Endometrial microvascular endothelial cells (primary cell): ENCODE measurements around the gene DEFB131B. TPM values are rescaled to one million over a fixed set of nuclear protein-coding genes. Genes with fewer than 3 reads are reported as not detected.
"Not testable (repeated sequence)": the region's sequence is repeated elsewhere in the genome, so short reads cannot be mapped to it uniquely, and the experiment has no call there.

Experiments
- in situ Hi-C: cut with HindIII; loops from 2 replicates; pipeline ENCODE4 v1.10.0; 2017; ENCODE audit warnings: low sequenced_read_pairs, low pct_unique_long_range_greater_than_20kb; ENCODE audit errors: inconsistent ontology term
- total RNA-seq: library from RNA; depleted of rRNA; stranded (reverse); fragments of >200 nt; gene quantifications from one replicate; pipeline ENCODE4 v1.2.3, GENCODE V29; 2015; ENCODE audit errors: inconsistent ontology term

DEFB131B gene
- total RNA-seq, 1 donor from 2014 or later, result not detected

DNA sequence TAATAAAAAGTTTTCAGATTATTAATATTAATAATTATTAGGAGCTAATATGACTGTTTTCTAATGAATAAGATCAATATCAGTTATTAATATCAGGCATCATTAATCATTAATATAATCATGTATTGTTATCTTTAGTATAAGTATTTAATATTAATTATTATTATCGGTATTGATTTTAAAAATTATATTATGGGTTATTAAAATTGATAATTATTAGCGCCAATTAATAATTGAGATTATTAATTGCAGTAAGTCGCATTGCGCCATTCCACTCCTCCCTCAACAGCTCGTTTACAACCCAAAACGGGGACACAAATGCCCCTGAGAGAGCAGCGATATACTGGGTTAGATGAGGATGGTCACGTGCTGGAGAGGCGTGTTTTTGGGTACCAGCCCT lies 30.0 kb downstream of the DEFB131B start:
- in situ Hi-C loops, result no loop called here

DNA sequence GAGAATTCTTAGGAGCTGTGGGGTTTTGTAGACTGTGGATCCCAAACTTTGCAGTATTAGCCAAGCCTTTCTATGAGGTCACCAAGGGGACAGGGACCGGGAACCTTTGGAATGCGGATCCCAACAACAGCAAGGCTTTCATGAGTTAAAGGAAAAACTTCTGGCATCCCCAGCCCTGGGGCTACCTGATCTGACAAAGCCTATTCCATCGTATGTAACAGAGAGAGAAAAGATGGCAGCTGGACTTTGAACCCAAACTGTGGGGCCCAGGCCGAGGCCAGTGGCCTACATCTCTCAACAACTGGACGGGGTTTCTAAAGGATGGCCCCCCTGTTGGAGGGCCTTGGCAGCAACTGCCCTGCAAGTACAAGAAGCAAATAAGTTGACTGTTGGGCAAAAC lies 32.5 kb downstream of the DEFB131B start:
- in situ Hi-C loops, result not testable (repeated sequence)

DNA sequence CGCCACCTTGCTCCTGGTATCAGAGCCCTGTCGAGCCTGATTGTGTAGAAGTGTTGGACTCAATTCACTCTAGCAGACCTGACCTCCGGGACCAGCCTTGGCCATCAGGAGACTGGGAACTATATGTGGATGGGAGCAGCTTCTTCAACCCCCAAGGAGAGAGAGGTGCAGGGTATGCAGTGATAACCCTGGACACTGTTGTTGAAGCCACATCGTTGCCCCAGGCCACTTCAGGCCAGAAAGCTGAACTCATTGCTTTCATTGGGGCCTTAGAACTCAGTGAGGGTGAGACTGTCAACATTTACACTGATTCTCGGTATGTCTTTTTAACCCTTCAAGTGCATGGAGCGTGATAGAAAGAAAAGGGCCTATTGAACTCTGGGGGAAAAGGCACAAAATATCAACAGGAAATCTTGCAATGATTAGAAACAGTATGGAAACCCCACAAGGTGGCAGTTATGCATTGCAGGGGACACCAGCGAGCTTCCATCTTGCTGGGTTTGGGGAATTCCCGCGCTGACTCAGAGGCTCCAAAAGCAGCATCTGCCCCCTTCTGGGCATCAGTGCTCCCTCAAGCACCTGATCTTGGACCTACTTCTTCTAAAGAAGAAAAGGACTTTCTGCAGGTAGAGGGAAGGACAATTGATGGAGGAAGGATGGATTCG lies 33.2 kb downstream of the DEFB131B start:
- in situ Hi-C loops, result not testable (repeated sequence)

DNA sequence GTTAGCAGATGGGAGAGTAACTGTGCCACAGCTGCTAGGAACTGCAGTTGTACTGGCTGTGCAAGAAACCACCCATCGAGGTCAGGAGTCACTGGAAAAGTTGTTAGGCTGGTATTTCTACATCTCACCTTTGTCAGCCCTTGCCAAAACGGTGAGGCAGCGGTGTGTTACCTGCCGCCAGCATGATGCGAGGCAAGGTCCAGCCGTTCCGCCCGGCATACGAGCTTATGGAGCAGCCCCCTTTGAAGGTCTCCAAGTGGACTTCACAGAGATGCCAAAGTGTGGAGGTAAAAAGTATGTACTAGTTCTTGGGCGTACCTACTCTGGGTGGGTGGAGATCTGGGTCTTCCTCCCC lies 33.7 kb downstream of the DEFB131B start:
- in situ Hi-C loops, result not testable (repeated sequence)

DNA sequence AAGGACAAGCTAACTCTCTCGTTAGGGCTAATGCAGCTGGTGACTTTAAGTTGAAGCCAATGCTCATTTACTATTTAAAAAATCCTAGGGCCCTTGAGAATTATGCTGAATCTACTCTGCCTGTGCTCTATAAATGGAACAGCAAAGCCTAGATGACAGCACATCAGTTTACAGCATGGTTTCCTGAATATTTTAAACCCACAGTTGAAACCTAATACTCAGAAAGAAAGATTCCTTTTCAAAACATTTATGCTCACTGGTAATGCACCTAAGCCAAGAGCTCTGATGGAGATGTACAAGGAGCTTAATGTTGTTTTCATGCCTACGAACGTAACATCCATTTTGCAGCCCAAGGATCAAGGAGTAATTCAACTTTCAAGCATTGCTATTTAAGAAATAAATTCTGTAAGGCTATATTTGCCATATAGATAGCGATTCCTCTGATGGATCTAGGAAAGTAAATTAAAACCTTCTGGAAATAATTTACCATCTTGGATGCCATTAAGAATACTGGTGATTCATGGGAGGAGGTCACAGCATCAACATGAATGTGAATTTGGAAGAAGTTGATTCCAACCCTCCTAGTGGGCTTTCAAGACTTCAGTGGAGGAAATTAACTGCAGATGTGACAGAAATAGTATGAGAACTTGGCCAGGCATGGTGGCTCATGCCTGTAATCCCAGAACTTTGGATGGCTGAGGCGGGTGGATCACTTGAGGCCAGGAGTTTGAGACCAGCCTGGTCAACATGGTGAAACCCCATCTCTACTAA lies 35.7 kb downstream of the DEFB131B start:
- in situ Hi-C loops, result no loop called here

- in situ Hi-C loops, result no loop called here
Measured at GRCh38 chr11:71914617-71915189, 36.5 kb downstream of the DEFB131B start.

- in situ Hi-C loops, result no loop called here
Measured at GRCh38 chr11:71917646-71918140, 39.4 kb downstream of the DEFB131B start.

DNA sequence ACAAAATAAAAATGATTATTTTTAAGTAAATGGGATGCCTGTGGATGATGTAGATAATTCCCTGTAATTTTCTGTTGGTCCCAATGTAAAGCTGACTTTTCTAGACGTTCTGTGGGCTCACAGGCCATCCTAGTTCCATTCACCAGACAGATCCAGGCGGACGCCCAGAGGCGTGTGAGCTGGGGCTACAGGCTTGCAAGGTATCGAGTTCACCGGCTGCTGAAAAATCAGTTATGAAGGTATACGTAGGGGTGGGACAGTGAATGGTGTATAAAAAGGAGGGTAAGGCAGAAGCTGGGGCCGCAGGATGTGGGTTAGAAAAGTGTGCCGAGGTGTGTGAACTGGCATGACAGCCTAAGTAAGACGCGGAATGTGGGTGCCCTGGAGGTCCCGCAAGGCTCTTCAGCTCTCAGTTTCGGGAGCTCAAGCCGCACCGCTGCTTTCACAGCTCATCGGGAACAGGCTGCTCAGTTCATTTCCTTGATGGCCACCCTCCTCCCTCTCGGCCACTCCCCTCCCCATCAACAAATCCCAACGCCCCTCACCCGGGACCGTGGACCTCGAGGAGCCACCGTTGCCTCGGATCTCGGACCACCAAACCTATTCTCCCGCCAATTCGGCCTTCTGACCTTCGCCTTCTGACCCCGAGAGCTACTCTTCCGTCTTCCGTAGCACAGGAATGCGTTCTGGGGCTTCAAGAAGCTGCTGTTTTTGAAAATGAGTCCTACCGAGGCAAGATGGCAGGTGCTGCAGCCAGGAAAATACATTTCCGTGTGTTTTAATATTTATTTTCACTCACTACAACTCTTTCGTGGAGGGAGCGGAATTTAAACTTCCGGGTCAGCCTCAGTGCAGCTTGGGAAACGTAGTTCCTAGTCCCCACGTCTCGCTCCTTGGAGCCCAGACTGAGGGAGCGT lies 49.8 kb downstream of the DEFB131B start, which contains the start of gene XNDC1N:
XNDC1N (minus strand) TSS at position 775 of the 917 bp plus-strand sequence. CDS start 5,241 bp downstream, outside the sequence.
- in situ Hi-C loops, result no loop called here

DNA sequence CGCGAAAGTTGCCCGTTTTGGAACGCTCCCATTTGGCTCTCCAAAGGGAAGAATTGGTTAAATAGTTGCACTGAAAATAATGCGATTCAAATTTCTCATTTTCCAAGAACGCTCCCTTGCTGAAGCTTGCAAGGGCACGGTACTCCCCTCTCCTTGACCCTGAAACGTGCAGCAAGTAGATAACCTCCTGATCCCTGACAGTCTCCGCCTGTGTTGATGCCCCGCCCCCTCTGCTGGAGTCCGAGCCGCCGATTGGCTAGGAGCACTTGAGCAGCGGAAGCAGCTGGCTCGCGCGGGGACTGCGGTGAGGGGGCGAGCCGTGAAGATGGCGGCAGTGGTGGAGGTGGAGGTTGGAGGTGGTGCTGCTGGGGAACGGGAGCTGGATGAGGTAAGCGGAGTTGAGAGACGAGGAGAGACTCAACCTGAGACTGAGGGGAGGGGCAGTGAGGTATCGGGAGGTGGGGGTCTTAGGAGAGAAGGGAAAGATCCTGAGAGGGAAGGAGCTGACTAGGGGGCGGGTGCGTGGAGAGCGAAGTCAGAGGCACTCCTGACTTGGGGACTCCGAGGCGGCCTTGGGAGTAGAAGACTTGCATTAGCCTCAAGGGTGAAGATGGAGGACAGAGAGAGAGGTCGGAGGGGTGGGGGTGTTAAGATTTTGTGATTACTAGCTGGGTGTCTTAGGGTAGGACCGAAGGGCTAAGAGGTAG lies 50.6 kb downstream of the DEFB131B start, which contains the start of gene RNF121:
RNF121 (plus strand) TSS at position 310 of the 707 bp plus-strand sequence; CDS start at position 326, 16 bp downstream.
- in situ Hi-C loops, result no loop called here

DNA sequence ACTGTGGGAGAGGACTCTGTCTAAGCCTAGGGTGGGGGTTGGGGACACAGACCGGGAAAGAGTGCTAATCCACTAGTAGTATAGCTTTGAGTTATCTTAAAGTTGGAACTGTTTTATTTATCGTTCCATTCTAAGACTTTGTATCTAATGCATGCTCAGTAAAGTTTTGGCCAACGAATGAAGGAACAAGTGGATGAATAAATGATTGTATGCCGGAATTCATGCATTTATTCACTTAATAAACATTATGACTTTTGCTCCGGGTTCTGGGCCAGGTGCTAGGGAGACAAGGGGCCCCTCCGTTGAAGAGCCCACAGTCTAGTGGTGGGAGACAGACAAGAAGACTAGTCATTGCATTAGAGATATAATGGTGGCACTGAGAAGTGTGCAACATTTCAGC lies 51.2 kb downstream of the DEFB131B start:
- in situ Hi-C loops, result no loop called here

GRCh38 chr11:71930556-71931244 lies 52.4 kb downstream of the DEFB131B start:
- in situ Hi-C loops, result no loop called here

DNA sequence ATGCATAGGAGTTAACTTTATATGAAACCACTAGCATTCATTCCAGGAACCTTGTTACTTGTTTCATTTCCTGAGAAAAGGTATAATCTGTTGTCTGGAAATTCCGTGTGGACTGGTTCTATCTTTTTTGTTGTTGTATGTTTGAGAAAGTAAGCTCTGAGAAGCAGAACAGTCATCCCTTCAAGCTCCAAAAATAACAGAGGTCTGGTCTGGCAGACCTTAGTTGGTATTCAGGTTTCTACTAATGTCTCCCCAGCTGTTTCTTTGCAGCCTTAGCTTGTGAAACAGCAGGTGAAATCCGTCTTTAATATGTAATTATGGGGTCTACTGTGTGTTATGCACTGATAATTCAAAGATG lies 53.0 kb downstream of the DEFB131B start:
- in situ Hi-C loops, result no loop called here

DNA sequence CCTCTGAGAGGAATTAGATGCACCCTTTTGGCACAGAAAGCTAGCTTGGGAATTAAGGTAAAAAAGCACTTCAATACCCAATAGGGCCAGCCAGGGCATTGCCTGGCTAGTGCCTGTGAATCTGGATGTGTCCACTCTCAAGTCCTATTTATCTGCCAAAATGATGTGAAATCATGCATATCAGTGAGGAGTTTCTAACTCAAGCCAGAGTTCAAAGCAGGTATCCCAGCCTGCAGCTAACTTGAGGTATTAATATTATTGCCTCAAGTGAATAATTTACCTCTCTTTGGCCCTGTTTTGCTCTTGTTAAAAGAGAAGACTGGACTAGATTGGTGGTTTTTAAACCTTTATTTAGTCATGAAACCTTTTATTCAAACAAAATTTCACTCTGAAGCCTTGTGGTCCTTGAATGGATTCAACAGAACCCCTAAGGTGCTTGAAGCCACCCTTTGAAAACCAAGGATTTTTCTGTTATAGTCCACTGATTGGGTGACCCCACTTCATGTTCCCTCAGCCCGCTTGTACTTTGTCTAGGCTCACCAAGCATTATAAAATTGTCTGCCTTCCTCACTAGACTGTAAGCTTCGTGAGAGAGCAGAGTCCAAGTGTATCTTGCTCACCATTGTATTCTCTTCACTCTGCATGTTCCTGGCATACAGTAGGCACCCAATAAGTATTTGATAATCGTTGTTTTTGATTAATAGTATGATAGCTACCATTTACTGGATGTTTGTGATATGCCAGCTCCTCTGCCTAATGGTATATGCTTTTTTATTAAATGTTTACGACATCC lies 55.1 kb downstream of the DEFB131B start:
- in situ Hi-C loops, result no loop called here
